ENCODE data around the gene SS18L1. TPM values are rescaled to one million over a fixed set of nuclear protein-coding genes. Genes with fewer than 3 reads are reported as not detected.

SS18L1 gene
- total and polyA plus RNA-seq, 2 experiments from 2014 or later, result 6.5 to 32.6 TPM

GRCh38 chr20:62231292-62231691, 87.7 kb downstream of the SS18L1 start (continued):
- TF ChIP-seq CTCF (conservative IDR thresholded peaks at IDR 0.05; ENCODE audit: low read depth in 2 of 2) (no peak), ZNF331 (CRISPR knock-in tag; IDR thresholded peaks at IDR 0.05; ENCODE audit: low read depth) (no peak), NANOG (IDR thresholded peaks at IDR 0.05; ENCODE audit: borderline replicate concordance) (no peak), JUNB (IDR thresholded peaks at IDR 0.05; ENCODE audit: unreplicated experiment) (no peak), ZNF462 (CRISPR knock-in tag; IDR thresholded peaks at IDR 0.05) (no peak), STAT1 (IDR thresholded peaks at IDR 0.05; ENCODE audit: unreplicated experiment) (no peak)

Other genes starting within 250 kb of the SS18L1 start
- 33.9 and 60.0 TPM in 2 replicates for gene TAF4, start 77.9 kb upstream of the SS18L1 start, total RNA-seq (2014; rRNA removed; shearing (Covaris generic))
- 7.2 and 7.8 TPM in 2 replicates for gene TAF4, start 77.9 kb upstream of the SS18L1 start, polyA plus RNA-seq (2016; fragmentation: Nextera tagmentation; extraction: Ambion mirVana)
- 46.3 and 55.7 TPM in 2 replicates for gene LSM14B, start 21.3 kb upstream of the SS18L1 start, total RNA-seq (2014; rRNA removed; shearing (Covaris generic))
- 9.6 and 12.1 TPM in 2 replicates for gene LSM14B, start 21.3 kb upstream of the SS18L1 start, polyA plus RNA-seq (2016; fragmentation: Nextera tagmentation; extraction: Ambion mirVana)
- 357 and 427 TPM in 2 replicates for gene PSMA7, start 375 bp upstream of the SS18L1 start, total RNA-seq (2014; rRNA removed; shearing (Covaris generic))
- 610 and 628 TPM in 2 replicates for gene PSMA7, start 375 bp upstream of the SS18L1 start, polyA plus RNA-seq (2016; fragmentation: Nextera tagmentation; extraction: Ambion mirVana)
- gene MTG2, start 39.3 kb downstream of the SS18L1 start, total RNA-seq (2014; rRNA removed; shearing (Covaris generic)), result 11.3 and 13.6 TPM in 2 replicates
- 11.7 and 15.4 TPM in 2 replicates for gene MTG2, start 39.3 kb downstream of the SS18L1 start, polyA plus RNA-seq (2016; fragmentation: Nextera tagmentation; extraction: Ambion mirVana)
- 2.9 and 5.2 TPM in 2 replicates for gene HRH3, start 76.5 kb downstream of the SS18L1 start, total RNA-seq (2014; rRNA removed; shearing (Covaris generic))
- 1.5 and 2.0 TPM in 2 replicates for gene HRH3, start 76.5 kb downstream of the SS18L1 start, polyA plus RNA-seq (2016; fragmentation: Nextera tagmentation; extraction: Ambion mirVana)
- gene OSBPL2, start 94.8 kb downstream of the SS18L1 start, total RNA-seq (2014; rRNA removed; shearing (Covaris generic)), result 24.2 and 31.2 TPM in 2 replicates
- 16.6 and 19.4 TPM in 2 replicates for gene OSBPL2, start 94.8 kb downstream of the SS18L1 start, polyA plus RNA-seq (2016; fragmentation: Nextera tagmentation; extraction: Ambion mirVana)
- gene ADRM1, start 159.2 kb downstream of the SS18L1 start, total RNA-seq (2014; rRNA removed; shearing (Covaris generic)), result 223 and 243 TPM in 2 replicates
- 206 and 224 TPM in 2 replicates for gene ADRM1, start 159.2 kb downstream of the SS18L1 start, polyA plus RNA-seq (2016; fragmentation: Nextera tagmentation; extraction: Ambion mirVana)
- gene LAMA5, start 223.5 kb downstream of the SS18L1 start, total RNA-seq (2014; rRNA removed; shearing (Covaris generic)), result 215 and 298 TPM in 2 replicates
- gene LAMA5, start 223.5 kb downstream of the SS18L1 start, polyA plus RNA-seq (2016; fragmentation: Nextera tagmentation; extraction: Ambion mirVana), result 192 and 201 TPM in 2 replicates
- 759 and 964 TPM in 2 replicates for gene RPS21, start 243.3 kb downstream of the SS18L1 start, total RNA-seq (2014; rRNA removed; shearing (Covaris generic))
- gene RPS21, start 243.3 kb downstream of the SS18L1 start, polyA plus RNA-seq (2016; fragmentation: Nextera tagmentation; extraction: Ambion mirVana), result 2,298 and 2,471 TPM in 2 replicates